Body of pancreas (tissue), 4 donors: ENCODE measurements around the gene JADE1.

Experiments
- CTCF ChIP-seq, 7 experiments: fragments of 450-650 bp in 4 of 7; fragments of 200-600 bp in 3 of 7; sonication (generic) in 3 of 7; IDR thresholded peaks; one replicate each; pipeline ENCODE4 v1.5.1; 2016 to 2019; ENCODE audit warnings: antibody characterized with exemption in 7 of 7
- POLR2A ChIP-seq, 3 donors: fragments of 450-650 bp; IDR thresholded peaks; one replicate each; pipeline ENCODE4 v1.6.1; 2016; ENCODE audit warnings: antibody characterized with exemption in 3 of 3, mild to moderate bottlenecking in 2 of 3

GRCh38 chr4:128800284-128800683 is 9.2 kb upstream of the JADE1 start:
- TF ChIP-seq CTCF (IDR thresholded peaks at IDR 0.05) (no peak), POLR2A (IDR thresholded peaks at IDR 0.05) (no peak)
